Keratinocyte (primary cell): ENCODE results near the gene APOL3. TPM values are rescaled to one million over a fixed set of nuclear protein-coding genes. Genes with fewer than 3 reads are reported as not detected.

ENCODE experiments used
- DNase-seq: peaks from one replicate; pipeline ENCODE4 v3.0.0-alpha.2; 2011; ENCODE audit warnings: low read depth, missing footprints, low spot score
- FAIRE-seq: peaks from 2 replicates; lab custom pipeline; 2011; peaks lifted over from hg19 to GRCh38; lab: Jason Lieb, UNC
- H2AFZ ChIP-seq: 2 replicates; pipeline ENCODE4 v1.6.0; 2012; ENCODE audit warnings: low read length, control low read depth, inconsistent platforms; ENCODE audit not compliant: control insufficient read depth
- H3K27ac ChIP-seq: 2 replicates; pipeline ENCODE4 v1.5.1; 2011; ENCODE audit warnings: low read length; ENCODE audit not compliant: control insufficient read depth, insufficient read depth
- H3K27me3 ChIP-seq: 3 replicates; pipeline ENCODE4 v1.6.0; 2011; ENCODE audit warnings: low read length; ENCODE audit not compliant: control insufficient read depth, insufficient read depth; ENCODE audit errors: extremely low read depth
- H3K36me3 ChIP-seq, 2 experiments: 2 replicates in 1 of 2; 3 replicates in 1 of 2; pipeline ENCODE4 v1.5.1; 2011; ENCODE audit warnings: low read length in 2 of 2, mild to moderate bottlenecking in 1 of 2; ENCODE audit not compliant: control insufficient read depth in 2 of 2, insufficient read depth in 2 of 2; ENCODE audit errors: extremely low read depth in 1 of 2
- H3K4me1 ChIP-seq: 3 replicates; pipeline ENCODE4 v1.5.1; 2011; ENCODE audit warnings: low read length; ENCODE audit not compliant: control insufficient read depth, insufficient read depth; ENCODE audit errors: extremely low read depth
- H3K4me2 ChIP-seq: 3 replicates; pipeline ENCODE4 v1.6.0; 2011; ENCODE audit warnings: low read depth, low read length; ENCODE audit not compliant: control insufficient read depth, insufficient read depth; ENCODE audit errors: extremely low read depth
- H3K4me3 ChIP-seq, 3 experiments: fragments of 200-600 bp in 1 of 3; sonication (generic) in 1 of 3; 2 replicates in 2 of 3; 3 replicates in 1 of 3; pipeline ENCODE4 v1.5.1; 2011 to 2016; ENCODE audit warnings: low read length in 3 of 3, mild to moderate bottlenecking in 3 of 3, control low read depth in 2 of 3, inconsistent platforms in 1 of 3, low read depth in 1 of 3, mixed read lengths in 1 of 3, mixed run types in 1 of 3, moderate library complexity in 1 of 3; ENCODE audit not compliant: control insufficient read depth in 2 of 3, insufficient read depth in 2 of 3; ENCODE audit errors: extremely low read depth in 1 of 3
- H3K79me2 ChIP-seq: 2 replicates; pipeline ENCODE4 v1.6.0; 2012; ENCODE audit warnings: low read length; ENCODE audit not compliant: control insufficient read depth, insufficient read depth
- H3K9ac ChIP-seq: 3 replicates; pipeline ENCODE4 v1.6.0; 2011; ENCODE audit warnings: low read length; ENCODE audit not compliant: control insufficient read depth, insufficient read depth; ENCODE audit errors: extremely low read depth
- H3K9me1 ChIP-seq: 3 replicates; pipeline ENCODE4 v1.6.0; 2011; ENCODE audit warnings: low read length; ENCODE audit not compliant: control insufficient read depth, insufficient read depth; ENCODE audit errors: extremely low read depth
- H3K9me3 ChIP-seq: 2 replicates; pipeline ENCODE4 v1.5.1; 2012; ENCODE audit warnings: low read depth, low read length; ENCODE audit not compliant: control insufficient read depth
- H4K20me1 ChIP-seq: 3 replicates; pipeline ENCODE4 v1.6.0; 2011; ENCODE audit warnings: low read length; ENCODE audit not compliant: control insufficient read depth, insufficient read depth; ENCODE audit errors: extremely low read depth
- EZH2 ChIP-seq: IDR thresholded peaks from one replicate; pipeline ENCODE4 v1.6.1; 2012; ENCODE audit warnings: inconsistent platforms, mild to moderate bottlenecking, low read length, moderate library complexity
- dilution Hi-C: fragments of 300-500 bp; cut with MboI; formaldehyde crosslinking; loops from one replicate; pipeline ENCODE4 v1.7.0; 2020; ENCODE audit warnings: low sequenced_read_pairs; ENCODE audit not compliant: extremely low pct_ligation_motif_present
- polyA plus RNA-seq, 5 experiments: library from polyadenylated mRNA; depleted of rRNA in 3 of 5; stranded (reverse) in 3 of 5; stranded (forward) in 1 of 5; unstranded in 1 of 5; fragments of >200 nt; gene quantifications; 1 replicate in 1 of 5; 2 replicates in 3 of 5; 3 replicates in 1 of 5; pipeline versions ENCODE4 v1.2.1 to v1.2.3, GENCODE V29; 2011 to 2012; ENCODE audit warnings: missing spikeins in 2 of 5, low read depth in 1 of 5, low replicate concordance in 1 of 5
- TF ChIP-seq, protein P1 (sequence below), 3 experiments: IDR thresholded peaks in 1 of 3; conservative IDR thresholded peaks in 1 of 3; optimal IDR thresholded peaks in 1 of 3; 2 replicates in 2 of 3; 3 replicates in 1 of 3; pipeline versions ENCODE3 to v1.5.1; 2011; ENCODE audit warnings: low read length in 3 of 3, mild to moderate bottlenecking in 3 of 3, moderate library complexity in 2 of 3, control low read depth in 1 of 3, inconsistent platforms in 1 of 3; ENCODE audit not compliant: insufficient read depth in 2 of 3; ENCODE audit errors: extremely low read depth in 1 of 3

The APOL3 gene
- polyA plus RNA-seq, 1 donor (not counting 4 experiments of a cell fraction or from before 2014, with no cell fraction given): 0.92 TPM

DNA sequence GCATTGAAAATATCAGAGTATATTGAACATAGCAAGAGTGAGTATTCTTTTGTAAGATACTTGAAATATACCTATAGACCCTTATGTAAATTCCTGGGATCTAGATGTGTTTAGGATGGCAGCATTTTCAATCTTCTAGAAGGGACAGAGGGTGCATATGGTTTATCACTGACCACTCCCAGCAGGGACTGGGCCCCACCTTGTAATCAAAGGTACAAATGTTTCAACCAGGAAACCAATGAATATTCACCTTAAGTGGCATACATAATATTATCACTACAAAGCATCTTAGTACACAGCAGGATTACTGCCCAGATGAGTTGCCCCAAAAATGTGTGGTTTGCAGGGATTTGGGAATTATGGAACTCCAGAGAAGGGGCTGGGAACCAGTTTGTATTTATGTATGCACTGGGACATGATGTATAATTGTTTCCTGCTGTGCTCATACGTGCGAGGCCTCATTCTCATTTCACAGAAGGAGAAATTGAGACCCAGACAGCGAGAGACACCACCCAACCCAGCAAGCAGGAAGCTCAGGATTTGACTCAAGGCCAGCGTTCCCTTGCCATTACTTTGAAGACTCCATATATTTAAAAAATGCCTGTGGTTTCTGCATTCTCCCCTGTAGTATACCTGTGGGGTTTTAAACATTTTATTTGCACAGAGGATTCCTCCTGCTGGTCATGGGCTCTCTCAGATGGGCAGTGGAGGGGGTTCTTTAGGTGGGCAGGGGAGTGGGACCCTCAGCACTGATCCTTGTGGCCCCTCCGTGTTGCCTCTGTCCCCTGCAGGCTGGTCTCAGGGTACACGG, 35.9 kb upstream of the APOL3 start:
- Histone ChIP-seq H3K4me3 (no peak overlapping the region), H3K9me1 (no peaks in the 10 kb centered on the region), H3K9me3 (no peaks in the 10 kb centered on the region), H3K36me3 (no peaks in the 10 kb centered on the region), H2AFZ (no peak overlapping the region), H3K9ac (no peak overlapping the region), H3K27ac (no peak overlapping the region), H3K79me2 (no peaks in the 10 kb centered on the region), H3K4me2 (no peak overlapping the region), H3K4me1 (no peaks in the 10 kb centered on the region), H3K27me3 (peaks cover 8% of the 10 kb centered on the region), H4K20me1 (no peaks in the 10 kb centered on the region)
- dilution Hi-C loops: no loop called here
- DNase-seq (no peak), FAIRE-seq (no peak)
- TF ChIP-seq, protein P1, sequence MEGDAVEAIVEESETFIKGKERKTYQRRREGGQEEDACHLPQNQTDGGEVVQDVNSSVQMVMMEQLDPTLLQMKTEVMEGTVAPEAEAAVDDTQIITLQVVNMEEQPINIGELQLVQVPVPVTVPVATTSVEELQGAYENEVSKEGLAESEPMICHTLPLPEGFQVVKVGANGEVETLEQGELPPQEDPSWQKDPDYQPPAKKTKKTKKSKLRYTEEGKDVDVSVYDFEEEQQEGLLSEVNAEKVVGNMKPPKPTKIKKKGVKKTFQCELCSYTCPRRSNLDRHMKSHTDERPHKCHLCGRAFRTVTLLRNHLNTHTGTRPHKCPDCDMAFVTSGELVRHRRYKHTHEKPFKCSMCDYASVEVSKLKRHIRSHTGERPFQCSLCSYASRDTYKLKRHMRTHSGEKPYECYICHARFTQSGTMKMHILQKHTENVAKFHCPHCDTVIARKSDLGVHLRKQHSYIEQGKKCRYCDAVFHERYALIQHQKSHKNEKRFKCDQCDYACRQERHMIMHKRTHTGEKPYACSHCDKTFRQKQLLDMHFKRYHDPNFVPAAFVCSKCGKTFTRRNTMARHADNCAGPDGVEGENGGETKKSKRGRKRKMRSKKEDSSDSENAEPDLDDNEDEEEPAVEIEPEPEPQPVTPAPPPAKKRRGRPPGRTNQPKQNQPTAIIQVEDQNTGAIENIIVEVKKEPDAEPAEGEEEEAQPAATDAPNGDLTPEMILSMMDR (optimal IDR thresholded peaks at IDR 0.05 in 1 of 3, IDR thresholded peaks at IDR 0.05 in 1 of 3, conservative IDR thresholded peaks at IDR 0.05 in 1 of 3; ENCODE audit: extremely low read depth in 1 of 3, insufficient read depth in 2 of 3, low read length in 3 of 3): no peak
- no peak for TF ChIP-seq EZH2

DNA sequence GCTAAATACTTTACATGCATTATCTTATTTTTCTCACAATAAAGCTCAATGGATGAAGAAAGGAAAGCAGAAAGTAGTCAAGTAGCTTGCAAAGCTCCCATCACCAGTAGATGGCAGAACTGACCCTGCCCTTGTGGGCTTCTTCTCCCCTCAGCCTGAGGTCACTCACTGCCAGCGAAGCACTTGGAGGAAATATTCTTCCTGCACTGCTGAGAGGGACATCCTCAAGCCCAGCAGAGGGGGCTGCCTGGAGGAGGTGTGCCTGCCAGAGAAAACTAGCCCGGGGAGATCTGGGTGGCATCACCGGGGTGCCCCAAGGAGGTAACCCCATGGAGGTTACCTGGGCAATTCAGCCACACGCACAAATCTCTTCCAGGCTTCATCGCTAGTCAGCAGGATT, 34.4 kb upstream of the APOL3 start:
- DNase-seq (no peak), FAIRE-seq (peak; percentile 76)
- Histone ChIP-seq H3K9ac (no peak overlapping the region), H3K36me3 (no peaks in the 10 kb centered on the region), H3K9me1 (no peaks in the 10 kb centered on the region), H3K4me2 (no peak overlapping the region), H3K27ac (no peak overlapping the region), H4K20me1 (no peaks in the 10 kb centered on the region), H3K4me1 (no peaks in the 10 kb centered on the region), H2AFZ (no peak overlapping the region), H3K79me2 (no peaks in the 10 kb centered on the region), H3K9me3 (no peaks in the 10 kb centered on the region), H3K27me3 (peaks cover 11% of the 10 kb centered on the region), H3K4me3 (no peak overlapping the region)
- TF ChIP-seq EZH2: no peak
- TF ChIP-seq, protein P1 (optimal IDR thresholded peaks at IDR 0.05 in 1 of 3, IDR thresholded peaks at IDR 0.05 in 1 of 3, conservative IDR thresholded peaks at IDR 0.05 in 1 of 3; ENCODE audit: extremely low read depth in 1 of 3, insufficient read depth in 2 of 3, low read length in 3 of 3): peak in 2 of 3 experiments; percentile 65 to 72
- dilution Hi-C loops: no loop called here
